ENCODE results near the gene TSNAXIP1. TPM values are rescaled to one million over a fixed set of nuclear protein-coding genes. Genes with fewer than 3 reads are reported as not detected.
A peak's percentile ranks its signal among the peaks of the same experiment; 100 is the strongest.

Gene TSNAXIP1
- total and polyA plus RNA-seq, 2 donors (not counting 1 experiment from before 2014, with no cell fraction given): 0.97 to 1.2 TPM

DNA sequence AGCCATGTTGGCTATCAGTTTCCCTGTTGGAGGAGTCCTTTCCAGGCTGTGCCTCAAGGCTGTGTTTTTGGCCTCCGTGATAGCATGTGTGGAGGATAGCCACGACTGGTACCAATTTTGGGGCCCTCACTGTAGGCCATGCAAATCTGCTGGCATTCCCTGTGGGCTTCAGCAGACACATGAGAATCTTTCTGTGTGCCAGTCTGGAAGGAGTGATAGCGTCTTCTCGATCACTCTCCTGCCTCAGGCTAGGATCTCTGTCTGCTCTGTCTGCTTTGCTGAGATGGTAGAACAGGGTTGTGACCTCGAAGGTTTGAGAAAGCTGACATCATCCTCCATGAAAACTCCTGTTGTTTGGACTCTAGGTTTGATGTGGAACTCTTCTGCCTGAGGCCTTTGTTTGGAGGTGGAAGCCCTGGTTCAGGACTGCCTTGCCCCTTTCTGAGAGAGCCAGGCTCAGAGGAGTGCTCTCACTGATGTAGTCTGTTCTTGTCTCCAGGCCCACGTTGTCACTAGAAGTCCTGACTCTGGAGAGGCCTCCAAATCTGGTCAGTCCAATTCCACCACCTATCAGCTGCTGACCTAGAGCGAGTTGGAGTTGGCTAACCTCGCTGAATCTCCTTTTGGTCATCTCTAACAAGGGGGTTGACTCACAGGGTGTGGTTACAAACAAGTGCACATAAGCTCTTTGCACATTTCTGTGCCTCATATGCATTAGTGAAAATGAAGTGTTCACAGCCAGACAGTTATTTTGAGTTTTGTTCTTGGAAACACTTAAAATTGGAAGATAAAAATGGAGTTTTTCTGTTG is 54.1 kb downstream of the TSNAXIP1 start:
- Histone ChIP-seq H4K20me1 (ENCODE audit: control insufficient read depth, insufficient read depth, low read length, poor library complexity, severe bottlenecking) (peaks cover 57% of the 10 kb centered on the region), H3K27me3 (replicated peaks in 1 of 4; ENCODE audit: control extremely low read depth in 1 of 4, control insufficient read depth in 3 of 4, insufficient read depth in 4 of 4, low read length in 3 of 4) (no peaks in the 10 kb centered on the region), H3K79me2 (ENCODE audit: control insufficient read depth, insufficient read depth, low read length) (peaks cover 83% of the 10 kb centered on the region), H3K9me3 (ENCODE audit: control extremely low read depth in 1 of 3, control insufficient read depth in 2 of 3, insufficient read depth in 1 of 3, low read length in 2 of 3) (no peaks in the 10 kb centered on the region), H3K27ac (ENCODE audit: low read length in 2 of 2) (no peak overlapping the region), H3K4me1 (ENCODE audit: control insufficient read depth in 2 of 2, insufficient read depth in 2 of 2, low read length in 2 of 2) (no peaks in the 10 kb centered on the region), H3K36me3 (replicated peaks in 1 of 2; ENCODE audit: control extremely low read depth in 1 of 2, control insufficient read depth in 1 of 2, extremely low read depth in 1 of 2, insufficient read depth in 2 of 2, low read length in 1 of 2) (peaks cover 0 to 24% of the 10 kb centered on the region in 2 experiments), H3K4me3 (ENCODE audit: control extremely low read depth in 1 of 5, extremely low read depth in 1 of 5, insufficient read depth in 1 of 5, low read depth in 2 of 5, low read length in 4 of 5) (no peak overlapping the region), H2AFZ (ENCODE audit: insufficient read depth, low read depth, low read length, poor library complexity, severe bottlenecking) (no peak overlapping the region), H3K4me2 (replicated peaks; ENCODE audit: low read depth, low read length, poor library complexity, severe bottlenecking) (no peak overlapping the region), H3K9ac (ENCODE audit: low read length) (no peak overlapping the region)
- CTCF ChIA-PET: interaction anchor here (0.9 to 2.5 kb wide), 2 partner anchors 9 to 23 kb away, joined by 3 to 15 read pairs; partner anchors contain the start of gene NRN1L
- no peaks in the 10 kb centered on the region for H3K27me3 Mint-ChIP-seq
- intact Hi-C loops (cut with micrococcal nuclease): no loop called here
- H3K9me3 Mint-ChIP-seq (ENCODE audit: insufficient read depth): no peaks in the 10 kb centered on the region
- no peak for DNase-seq
- H3K4me1 Mint-ChIP-seq: peaks cover 24% of the 10 kb centered on the region
- H3K4me3 Mint-ChIP-seq: no peak overlapping the region
- 95% methylated on average over 5 of the region's 8 CpGs for WGBS (ENCODE audit: insufficient coverage)
- no peak for TF ChIP-seq EZH2 (IDR thresholded peaks at IDR 0.05; ENCODE audit: borderline replicate concordance, insufficient read depth, low read depth, low read length, poor library complexity, severe bottlenecking)
- no peak for TF ChIP-seq CTCF (IDR thresholded peaks at IDR 0.05)
- ATAC-seq (ENCODE audit: low read depth): no peak
- peak overlapping the region; percentile 15 for H3K27ac Mint-ChIP-seq
- POLR2A ChIA-PET: no interaction called here

- Mint-ChIP-seq H3K27ac (no peak overlapping the region), H3K27me3 (no peaks in the 10 kb centered on the region), H3K4me1 (peaks cover 21% of the 10 kb centered on the region), H3K4me3 (no peak overlapping the region), H3K9me3 (ENCODE audit: insufficient read depth) (no peaks in the 10 kb centered on the region)
- ChIA-PET POLR2A (no interaction called here), CTCF (interaction anchor here (0.5 to 3.0 kb wide), 4 partner anchors 13 to 189 kb away, joined by 3 to 23 read pairs (median 10); partner anchors contain the start of gene NRN1L)
- Histone ChIP-seq H3K27me3 (replicated peaks in 1 of 4; ENCODE audit: control extremely low read depth in 1 of 4, control insufficient read depth in 3 of 4, insufficient read depth in 4 of 4, low read length in 3 of 4) (no peaks in the 10 kb centered on the region), H3K4me3 (ENCODE audit: control extremely low read depth in 1 of 5, extremely low read depth in 1 of 5, insufficient read depth in 1 of 5, low read depth in 2 of 5, low read length in 4 of 5) (no peak overlapping the region), H3K79me2 (ENCODE audit: control insufficient read depth, insufficient read depth, low read length) (peaks cover 75% of the 10 kb centered on the region), H3K4me2 (replicated peaks; ENCODE audit: low read depth, low read length, poor library complexity, severe bottlenecking) (no peak overlapping the region), H3K9me3 (ENCODE audit: control extremely low read depth in 1 of 3, control insufficient read depth in 2 of 3, insufficient read depth in 1 of 3, low read length in 2 of 3) (no peaks in the 10 kb centered on the region), H3K9ac (ENCODE audit: low read length) (no peak overlapping the region), H4K20me1 (ENCODE audit: control insufficient read depth, insufficient read depth, low read length, poor library complexity, severe bottlenecking) (peaks cover 47% of the 10 kb centered on the region), H3K27ac (ENCODE audit: low read length in 2 of 2) (no peak overlapping the region), H3K36me3 (replicated peaks in 1 of 2; ENCODE audit: control extremely low read depth in 1 of 2, control insufficient read depth in 1 of 2, extremely low read depth in 1 of 2, insufficient read depth in 2 of 2, low read length in 1 of 2) (peaks cover 0 to 28% of the 10 kb centered on the region in 2 experiments), H3K4me1 (ENCODE audit: control insufficient read depth in 2 of 2, insufficient read depth in 2 of 2, low read length in 2 of 2) (no peaks in the 10 kb centered on the region), H2AFZ (ENCODE audit: insufficient read depth, low read depth, low read length, poor library complexity, severe bottlenecking) (no peak overlapping the region)
- intact Hi-C loops (cut with micrococcal nuclease): no loop called here
- no peak for TF ChIP-seq EZH2 (IDR thresholded peaks at IDR 0.05; ENCODE audit: borderline replicate concordance, insufficient read depth, low read depth, low read length, poor library complexity, severe bottlenecking)
- no peak for TF ChIP-seq CTCF (IDR thresholded peaks at IDR 0.05)
- 93% methylated on average over 6 of the region's 6 CpGs for WGBS (ENCODE audit: insufficient coverage)
- no peak for DNase-seq
- no peak for ATAC-seq (ENCODE audit: low read depth)
These were observed 55.2 kb downstream of the TSNAXIP1 start for GRCh38 chr16:67861877-67862276.

Measured in B cell (primary cell).